ENCODE results near the gene TARDBP.

- TF ChIP-seq CTCF (IDR thresholded peaks at IDR 0.05) (no peak), POLR2A (IDR thresholded peaks at IDR 0.05) (no peak)
These were observed 42.5 kb upstream of the TARDBP start for GRCh38 chr1:10969971-10970332.

Data from esophagus squamous epithelium (tissue), 4 donors.